ENCODE results near the gene VN1R5.

- no peak for TF ChIP-seq CTCF (IDR thresholded peaks at IDR 0.05)
- no peak for TF ChIP-seq POLR2A (IDR thresholded peaks at IDR 0.05)
Measured at GRCh38 chr1:247288341-247288740, 32.5 kb downstream of the VN1R5 start.
